Keratinocyte (primary cell): ENCODE results near the gene TINCR.

Source experiments
- EZH2 ChIP-seq: IDR thresholded peaks from one replicate; pipeline ENCODE4 v1.6.1; 2012; ENCODE audit warnings: inconsistent platforms, mild to moderate bottlenecking, low read length, moderate library complexity
- TF ChIP-seq, protein P1 (sequence below), 3 experiments: IDR thresholded peaks in 1 of 3; conservative IDR thresholded peaks in 1 of 3; optimal IDR thresholded peaks in 1 of 3; 2 replicates in 2 of 3; 3 replicates in 1 of 3; pipeline versions ENCODE3 to v1.5.1; 2011; ENCODE audit warnings: low read length in 3 of 3, mild to moderate bottlenecking in 3 of 3, moderate library complexity in 2 of 3, control low read depth in 1 of 3, inconsistent platforms in 1 of 3; ENCODE audit not compliant: insufficient read depth in 2 of 3; ENCODE audit errors: extremely low read depth in 1 of 3

DNA sequence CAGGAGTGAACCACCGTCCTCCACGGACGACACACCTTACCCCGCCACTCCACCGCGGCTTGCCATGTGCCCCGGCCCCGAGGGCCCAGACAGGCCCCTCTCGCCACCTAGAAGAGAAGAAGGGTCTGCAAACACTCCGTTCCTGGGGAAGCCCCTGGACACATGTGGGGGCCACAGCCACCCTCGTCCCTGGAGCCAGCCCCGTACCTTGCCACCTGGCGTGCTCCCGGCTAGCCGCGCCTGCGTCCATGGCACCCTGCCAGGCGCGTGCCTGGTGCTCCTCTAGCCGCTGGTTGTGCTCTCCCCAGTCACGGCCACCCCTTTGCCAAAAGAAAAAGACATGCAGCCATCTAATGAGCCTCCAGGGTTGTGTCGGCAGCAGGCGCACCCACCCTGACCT is 19.9 kb upstream of the TINCR start:
- TF ChIP-seq, protein P1, sequence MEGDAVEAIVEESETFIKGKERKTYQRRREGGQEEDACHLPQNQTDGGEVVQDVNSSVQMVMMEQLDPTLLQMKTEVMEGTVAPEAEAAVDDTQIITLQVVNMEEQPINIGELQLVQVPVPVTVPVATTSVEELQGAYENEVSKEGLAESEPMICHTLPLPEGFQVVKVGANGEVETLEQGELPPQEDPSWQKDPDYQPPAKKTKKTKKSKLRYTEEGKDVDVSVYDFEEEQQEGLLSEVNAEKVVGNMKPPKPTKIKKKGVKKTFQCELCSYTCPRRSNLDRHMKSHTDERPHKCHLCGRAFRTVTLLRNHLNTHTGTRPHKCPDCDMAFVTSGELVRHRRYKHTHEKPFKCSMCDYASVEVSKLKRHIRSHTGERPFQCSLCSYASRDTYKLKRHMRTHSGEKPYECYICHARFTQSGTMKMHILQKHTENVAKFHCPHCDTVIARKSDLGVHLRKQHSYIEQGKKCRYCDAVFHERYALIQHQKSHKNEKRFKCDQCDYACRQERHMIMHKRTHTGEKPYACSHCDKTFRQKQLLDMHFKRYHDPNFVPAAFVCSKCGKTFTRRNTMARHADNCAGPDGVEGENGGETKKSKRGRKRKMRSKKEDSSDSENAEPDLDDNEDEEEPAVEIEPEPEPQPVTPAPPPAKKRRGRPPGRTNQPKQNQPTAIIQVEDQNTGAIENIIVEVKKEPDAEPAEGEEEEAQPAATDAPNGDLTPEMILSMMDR (optimal IDR thresholded peaks at IDR 0.05 in 1 of 3, IDR thresholded peaks at IDR 0.05 in 1 of 3, conservative IDR thresholded peaks at IDR 0.05 in 1 of 3; ENCODE audit: extremely low read depth in 1 of 3, insufficient read depth in 2 of 3, low read length in 3 of 3) = no peak
- TF ChIP-seq EZH2 = no peak
